BE2C (cell line): ENCODE data around the gene OCA2.

Experiments
- DNase-seq: peaks from one replicate; pipeline ENCODE4 v3.0.0-alpha.2; 2020
- H3K27me3 ChIP-seq: fragments of 250-450 bp; sonication (Bioruptor Pico); 2 replicates; pipeline ENCODE4 v1.5.1; 2020; ENCODE audit warnings: mild to moderate bottlenecking
- H3K36me3 ChIP-seq: fragments of 250-450 bp; sonication (Bioruptor Pico); 2 replicates; pipeline ENCODE4 v1.5.1; 2020; ENCODE audit warnings: mild to moderate bottlenecking
- H3K4me1 ChIP-seq: fragments of 250-450 bp; sonication (Bioruptor Pico); 2 replicates; pipeline ENCODE4 v1.5.1; 2020
- H3K4me3 ChIP-seq: 2 replicates; pipeline ENCODE4 v1.5.1; 2011; ENCODE audit warnings: low read depth, low read length
- H3K9me3 ChIP-seq: fragments of 250-450 bp; sonication (Bioruptor Pico); 2 replicates; pipeline ENCODE4 v1.5.1; 2020
- TF ChIP-seq, protein P1 (sequence below): IDR thresholded peaks from 2 replicates; pipeline ENCODE4 v1.5.1; 2012; ENCODE audit warnings: mild to moderate bottlenecking, low read depth, low read length

The OCA2 gene

DNA sequence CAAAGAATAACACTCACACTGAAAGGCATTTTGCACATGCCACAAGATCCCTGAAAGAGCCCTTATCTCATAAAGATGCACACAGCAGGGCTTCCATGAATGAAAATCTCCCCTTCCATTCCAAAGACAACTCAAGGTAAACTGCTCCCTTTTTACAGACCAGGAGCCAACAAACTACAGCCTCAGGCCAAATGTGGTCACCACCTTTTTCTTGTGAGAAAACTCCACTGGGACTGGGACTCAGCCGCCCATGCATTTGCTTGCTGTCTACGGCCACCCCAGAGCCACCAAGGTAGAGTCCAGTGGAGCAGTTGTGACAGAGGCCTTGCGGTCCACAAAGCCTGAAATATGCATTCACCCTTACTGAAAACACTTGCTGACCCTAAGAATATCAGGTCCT is 334.8 kb downstream of the OCA2 start:
- Histone ChIP-seq H3K27me3 (no peaks in the 10 kb centered on the region; the same call in 1 of the 2 replicates), H3K36me3 (no peaks in the 10 kb centered on the region), H3K4me3 (no peak overlapping the region), H3K4me1 (no peaks in the 10 kb centered on the region), H3K9me3 (no peaks in the 10 kb centered on the region; the same call in 1 of the 2 replicates)
- DNase-seq = no peak
- TF ChIP-seq, protein P1, sequence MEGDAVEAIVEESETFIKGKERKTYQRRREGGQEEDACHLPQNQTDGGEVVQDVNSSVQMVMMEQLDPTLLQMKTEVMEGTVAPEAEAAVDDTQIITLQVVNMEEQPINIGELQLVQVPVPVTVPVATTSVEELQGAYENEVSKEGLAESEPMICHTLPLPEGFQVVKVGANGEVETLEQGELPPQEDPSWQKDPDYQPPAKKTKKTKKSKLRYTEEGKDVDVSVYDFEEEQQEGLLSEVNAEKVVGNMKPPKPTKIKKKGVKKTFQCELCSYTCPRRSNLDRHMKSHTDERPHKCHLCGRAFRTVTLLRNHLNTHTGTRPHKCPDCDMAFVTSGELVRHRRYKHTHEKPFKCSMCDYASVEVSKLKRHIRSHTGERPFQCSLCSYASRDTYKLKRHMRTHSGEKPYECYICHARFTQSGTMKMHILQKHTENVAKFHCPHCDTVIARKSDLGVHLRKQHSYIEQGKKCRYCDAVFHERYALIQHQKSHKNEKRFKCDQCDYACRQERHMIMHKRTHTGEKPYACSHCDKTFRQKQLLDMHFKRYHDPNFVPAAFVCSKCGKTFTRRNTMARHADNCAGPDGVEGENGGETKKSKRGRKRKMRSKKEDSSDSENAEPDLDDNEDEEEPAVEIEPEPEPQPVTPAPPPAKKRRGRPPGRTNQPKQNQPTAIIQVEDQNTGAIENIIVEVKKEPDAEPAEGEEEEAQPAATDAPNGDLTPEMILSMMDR = no peak

DNA sequence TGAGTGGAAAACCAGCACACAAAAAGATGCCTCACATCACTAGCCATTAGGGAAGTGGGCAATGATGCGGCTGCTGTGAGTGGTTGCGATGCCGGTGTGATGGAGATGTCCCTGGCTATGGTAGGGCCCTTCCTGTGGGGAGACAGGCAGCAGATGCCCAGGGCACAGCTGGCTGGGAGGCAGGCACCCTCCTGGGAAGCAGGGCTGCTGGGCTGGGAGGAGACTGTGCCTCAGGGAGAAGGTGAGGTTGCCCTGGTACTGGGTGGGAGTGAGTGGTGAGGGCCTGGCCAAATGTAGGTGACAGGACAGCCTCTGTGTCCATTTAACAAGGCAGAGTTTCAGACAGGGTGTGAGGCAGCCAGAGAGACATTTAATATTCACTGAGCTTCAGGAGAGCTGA is 335.6 kb downstream of the OCA2 start:
- H3K27me3 ChIP-seq = no peaks in the 10 kb centered on the region; the same call in 1 of the 2 replicates
- TF ChIP-seq, protein P1 = no peak
- no peaks in the 10 kb centered on the region for H3K36me3 ChIP-seq
- H3K4me3 ChIP-seq = no peak overlapping the region
- no peaks in the 10 kb centered on the region for H3K4me1 ChIP-seq
- no peak for DNase-seq
- no peaks in the 10 kb centered on the region; the same call in 1 of the 2 replicates for H3K9me3 ChIP-seq

DNA sequence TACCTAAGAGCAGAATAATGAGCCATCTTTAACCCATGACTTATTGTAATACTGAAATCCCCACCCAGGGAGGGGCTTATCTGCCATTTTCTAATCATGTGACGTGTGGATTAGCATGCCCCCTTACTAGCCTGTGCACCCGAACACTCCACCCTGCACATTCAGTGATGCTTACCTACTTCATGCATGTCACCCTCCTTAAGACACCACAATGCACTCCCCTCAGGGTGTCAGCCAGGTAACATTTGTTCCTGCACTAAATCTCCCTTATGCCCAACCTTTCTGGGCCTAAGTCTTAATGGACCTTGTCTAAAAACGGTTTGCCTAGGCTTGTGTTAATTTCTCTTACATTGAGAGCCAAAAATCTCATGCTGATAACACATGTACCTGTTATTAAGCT is 336.6 kb downstream of the OCA2 start:
- TF ChIP-seq, protein P1 = no peak
- Histone ChIP-seq H3K36me3 (no peaks in the 10 kb centered on the region), H3K9me3 (no peaks in the 10 kb centered on the region; the same call in 1 of the 2 replicates), H3K27me3 (no peaks in the 10 kb centered on the region; the same call in 1 of the 2 replicates), H3K4me1 (no peaks in the 10 kb centered on the region), H3K4me3 (no peak overlapping the region)
- no peak for DNase-seq

DNA sequence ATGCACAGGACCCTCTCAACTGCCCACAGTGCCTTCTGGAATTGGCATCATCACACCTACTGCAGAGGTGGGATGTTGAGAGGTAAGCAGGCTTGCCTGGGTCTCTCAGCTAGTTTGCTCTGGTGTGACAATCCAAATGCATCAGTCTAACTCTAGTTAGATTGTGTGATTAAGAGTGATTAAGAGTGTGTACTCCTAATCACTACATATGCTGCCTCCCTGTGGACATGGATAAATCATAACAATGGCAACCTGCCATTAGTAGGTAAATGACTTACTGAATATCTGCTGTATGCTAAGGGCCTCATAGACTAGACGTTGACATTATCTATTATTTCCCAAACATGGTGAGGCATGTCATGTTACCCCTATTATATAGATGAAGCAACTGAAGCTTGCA is 342.1 kb downstream of the OCA2 start:
- H3K27me3 ChIP-seq = no peaks in the 10 kb centered on the region; the same call in none of the 2 replicates
- no peak for DNase-seq
- H3K4me1 ChIP-seq = no peaks in the 10 kb centered on the region
- no peaks in the 10 kb centered on the region for H3K36me3 ChIP-seq
- no peaks in the 10 kb centered on the region; the same call in 1 of the 2 replicates for H3K9me3 ChIP-seq
- TF ChIP-seq, protein P1 = no peak
- H3K4me3 ChIP-seq = no peak overlapping the region

DNA sequence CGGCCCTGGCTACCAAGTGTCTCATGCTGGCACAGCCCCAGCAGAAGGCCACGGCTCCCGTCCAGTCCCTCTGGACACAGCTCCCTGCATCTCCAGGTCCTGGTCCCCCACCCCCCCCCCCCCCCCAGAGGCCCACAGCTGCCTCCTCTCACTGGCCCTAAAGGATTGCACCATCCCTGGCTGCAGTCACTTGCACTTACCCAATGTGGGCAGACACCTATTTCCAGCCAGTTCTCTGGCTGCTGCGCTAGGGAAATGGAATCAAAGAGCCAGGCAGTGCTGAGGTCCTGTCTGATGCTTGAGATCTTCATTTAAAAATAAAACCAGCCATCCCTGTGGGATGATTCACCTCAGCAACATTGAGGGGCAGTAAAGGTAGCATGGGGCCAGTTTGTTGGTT is 346.4 kb downstream of the OCA2 start:
- Histone ChIP-seq H3K9me3 (no peaks in the 10 kb centered on the region), H3K36me3 (no peaks in the 10 kb centered on the region), H3K4me3 (no peak overlapping the region), H3K27me3 (no peaks in the 10 kb centered on the region; the same call in 1 of the 2 replicates), H3K4me1 (no peaks in the 10 kb centered on the region)
- no peak for DNase-seq
- TF ChIP-seq, protein P1 = no peak

DNA sequence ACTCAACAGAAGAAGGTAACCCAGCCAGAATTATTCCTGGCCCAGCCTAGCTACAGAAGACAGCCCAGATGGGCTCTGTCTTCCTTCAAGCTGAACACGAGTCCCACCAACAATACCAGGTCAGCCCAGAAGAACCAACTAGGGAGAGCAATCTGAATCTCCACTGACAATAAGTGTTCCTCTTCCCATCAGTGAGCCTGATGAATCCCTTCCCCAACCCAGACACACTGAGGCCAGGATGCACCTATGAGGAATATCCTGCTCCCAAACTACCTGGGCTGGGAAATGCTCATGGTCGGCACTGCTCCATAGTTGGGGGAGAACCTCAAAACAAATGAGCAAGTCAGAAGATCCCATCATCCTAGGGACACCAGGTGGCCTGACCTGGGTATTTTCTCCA is 351.1 kb downstream of the OCA2 start:
- no peak for DNase-seq
- TF ChIP-seq, protein P1 = no peak
- H3K9me3 ChIP-seq = no peaks in the 10 kb centered on the region
- no peaks in the 10 kb centered on the region for H3K4me1 ChIP-seq
- no peaks in the 10 kb centered on the region for H3K36me3 ChIP-seq
- no peaks in the 10 kb centered on the region for H3K27me3 ChIP-seq
- H3K4me3 ChIP-seq = no peak overlapping the region
